ENCODE measurements around the gene EPHA1.
"Not testable (repeated sequence)": the region's sequence is repeated elsewhere in the genome, so short reads cannot be mapped to it uniquely, and the experiment has no call there.

The EPHA1 gene

DNA sequence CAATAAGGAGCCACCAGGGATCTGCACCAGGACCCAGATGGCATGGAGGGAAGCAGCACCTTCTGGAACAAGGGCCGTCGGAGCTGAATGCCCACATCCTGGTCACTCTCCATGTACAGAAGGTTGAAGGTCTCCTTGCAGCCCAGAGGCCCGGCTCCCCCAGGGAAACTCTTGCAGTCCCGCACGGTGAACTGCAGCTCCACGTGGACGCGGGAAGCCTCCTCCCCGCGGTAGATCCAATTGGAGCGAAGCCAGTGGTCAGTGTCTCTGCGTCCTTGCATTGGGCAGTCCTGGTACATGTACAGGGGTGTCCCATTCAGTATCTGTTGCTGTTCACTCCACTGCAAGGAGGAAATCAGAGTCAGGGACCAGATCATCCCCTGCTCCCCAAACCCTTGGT is 7.4 kb downstream of the EPHA1 start:
- no peak for DNase-seq

DNA sequence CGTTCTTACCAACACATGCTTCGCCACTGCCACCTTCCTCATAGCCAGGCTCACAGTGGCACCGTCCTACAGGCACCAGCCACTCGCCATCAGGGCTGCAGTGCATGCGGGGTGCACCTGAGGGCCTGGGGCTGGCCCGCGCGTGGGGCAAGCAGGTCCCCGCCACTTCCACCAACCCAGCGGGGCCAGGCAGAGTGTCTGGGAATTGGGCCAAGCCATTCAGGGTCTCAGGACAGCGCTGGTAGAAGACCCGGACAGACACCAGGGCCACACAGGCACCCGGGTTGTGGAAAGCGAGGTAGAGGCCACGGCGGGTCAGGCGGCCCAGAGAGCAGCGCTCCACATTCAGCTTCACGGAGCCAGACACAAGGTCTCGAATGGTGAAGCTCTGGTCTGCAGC is 9.0 kb downstream of the EPHA1 start:
- DNase-seq: no peak

DNA sequence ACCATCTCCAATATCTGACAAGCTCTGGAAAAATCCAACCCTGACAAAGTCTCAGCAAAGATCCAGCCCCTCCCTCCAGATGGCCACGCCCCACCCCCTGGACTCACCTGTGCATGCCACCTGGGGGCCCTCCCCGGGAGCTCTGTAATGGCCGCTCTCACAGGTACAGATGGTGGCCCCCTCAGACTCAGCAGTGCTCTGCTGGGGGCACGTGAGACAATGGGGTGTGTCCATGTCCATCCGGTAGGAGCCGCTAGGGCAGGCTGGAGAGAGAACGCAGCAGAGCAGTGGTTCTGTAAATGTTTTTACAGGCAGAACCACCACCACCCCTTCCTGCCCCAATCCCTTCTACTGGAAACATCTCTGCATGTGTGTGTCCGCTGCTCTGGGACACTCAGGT is 9.5 kb downstream of the EPHA1 start:
- no peak for DNase-seq

DNA sequence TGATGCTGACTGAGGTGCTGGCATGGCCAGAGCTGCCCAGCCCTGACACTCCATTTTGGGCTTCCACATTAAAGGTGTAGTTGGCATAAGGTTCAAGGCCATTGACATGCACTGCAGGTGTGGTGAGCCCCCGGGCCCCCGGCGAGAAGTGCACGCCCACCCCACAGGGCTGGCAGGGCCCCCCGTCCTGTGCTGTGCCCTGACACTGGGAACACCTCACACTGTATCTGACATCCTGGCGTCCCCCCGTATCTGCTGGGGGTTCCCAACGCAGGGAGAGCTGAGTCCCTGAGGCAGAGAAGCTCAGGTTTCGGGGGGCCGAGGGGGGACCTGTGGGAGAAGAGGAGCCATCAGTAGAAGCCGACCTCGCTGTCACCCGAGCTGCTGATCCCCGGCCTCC is 10.0 kb downstream of the EPHA1 start:
- DNase-seq: no peak

DNA sequence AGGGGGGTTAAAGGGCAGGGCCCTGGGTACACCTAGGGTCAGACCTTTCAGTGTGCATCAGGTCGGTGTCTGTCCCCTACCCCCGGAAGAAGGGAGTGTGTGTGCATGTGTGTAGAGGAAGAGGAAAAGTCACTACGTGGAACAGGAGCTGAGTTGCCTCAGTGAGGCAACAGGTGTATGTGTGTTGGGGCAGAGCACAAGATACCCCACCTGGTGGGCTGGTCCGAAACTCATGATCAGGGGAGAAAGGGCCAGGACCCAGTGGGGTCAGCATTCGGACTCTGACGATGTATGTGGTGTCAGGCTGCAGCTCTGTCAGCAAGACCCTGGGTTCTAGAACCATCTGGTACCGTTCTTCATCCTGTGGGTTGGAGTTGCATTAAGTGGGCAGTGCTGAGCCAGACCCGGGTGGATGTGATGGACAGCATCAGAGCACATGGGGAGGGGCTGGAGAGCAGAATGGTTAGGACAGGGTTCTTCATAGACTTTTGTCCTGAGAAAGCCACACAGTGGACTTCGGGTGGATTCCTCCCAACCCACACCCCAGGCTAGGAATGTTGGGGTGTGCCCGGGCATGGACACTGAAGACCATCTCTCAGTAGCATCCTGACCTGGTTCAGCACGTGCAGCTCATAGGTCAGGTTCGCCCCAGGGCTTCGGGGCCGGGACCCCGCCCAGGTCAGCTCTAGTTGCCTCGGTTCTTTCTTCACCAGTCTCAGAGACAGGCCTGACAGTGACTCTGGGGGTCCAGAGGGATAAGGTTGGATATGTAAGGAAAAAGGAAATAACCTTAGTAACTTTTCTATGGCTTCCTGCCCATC is 10.7 kb downstream of the EPHA1 start:
- DNase-seq: no peak

DNA sequence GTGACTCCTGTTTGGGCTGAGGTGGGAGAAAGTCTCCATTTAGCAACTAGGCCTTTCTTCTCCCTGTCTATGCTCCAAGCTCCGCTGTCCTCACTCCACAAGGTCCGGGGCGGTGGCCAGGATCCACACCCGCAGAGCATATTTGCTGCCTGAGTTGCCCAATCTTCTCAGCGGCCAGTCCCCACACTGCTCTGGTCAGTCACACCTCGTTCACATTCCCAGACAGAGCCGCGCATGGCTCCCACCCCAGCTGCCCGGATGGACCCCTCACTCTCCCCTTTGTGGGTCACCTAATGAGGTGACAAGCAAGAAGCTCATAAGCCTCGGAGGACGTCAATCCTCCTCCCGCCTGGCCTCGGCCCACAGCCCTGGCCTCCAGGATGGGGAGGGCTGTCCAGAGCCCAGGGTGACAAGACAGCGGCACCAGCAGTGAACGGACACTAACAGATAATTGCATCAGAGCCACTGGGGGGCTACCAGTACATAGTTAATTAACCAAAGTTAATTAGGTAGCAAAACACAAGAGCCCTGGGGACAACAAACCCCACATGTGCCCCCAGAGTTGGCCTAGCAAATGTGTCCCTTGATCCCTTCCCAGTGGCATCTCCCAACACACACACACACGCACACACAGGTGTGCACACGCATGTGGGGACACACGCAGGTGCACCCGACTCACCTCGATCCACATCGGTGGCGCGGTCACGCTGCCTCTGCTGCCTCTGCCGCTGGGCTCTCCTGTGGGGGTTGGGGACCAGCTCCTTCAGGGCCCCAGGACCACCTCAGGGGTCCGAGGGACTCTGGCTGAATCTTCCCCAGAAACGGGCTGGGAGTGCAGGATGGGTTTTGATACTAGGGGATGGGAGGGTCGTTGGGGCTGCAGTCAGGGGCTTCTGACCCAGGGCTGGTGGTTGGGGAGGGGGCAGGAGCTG is 11.8 kb downstream of the EPHA1 start:
- no peak for DNase-seq

DNA sequence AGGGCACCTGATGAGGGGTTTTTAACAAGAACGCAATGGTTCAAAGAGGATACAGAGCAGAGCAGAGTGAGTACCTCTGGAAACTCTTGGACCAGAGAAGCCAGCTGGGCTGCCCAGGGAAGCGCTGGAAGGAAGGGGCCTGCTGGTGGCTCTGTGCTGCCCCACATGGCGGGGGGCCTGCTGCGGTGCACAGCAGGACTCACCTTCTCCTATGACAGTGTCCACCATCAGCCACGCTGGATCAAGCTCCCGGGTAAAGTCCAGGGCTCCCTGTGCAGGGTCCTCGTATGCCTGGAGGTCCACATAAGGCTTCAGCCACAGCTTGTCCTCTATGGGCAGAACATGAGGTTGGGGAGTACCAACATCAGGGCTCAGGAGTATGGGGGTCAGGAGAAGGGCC is 12.5 kb downstream of the EPHA1 start:
- DNase-seq: no peak

DNA sequence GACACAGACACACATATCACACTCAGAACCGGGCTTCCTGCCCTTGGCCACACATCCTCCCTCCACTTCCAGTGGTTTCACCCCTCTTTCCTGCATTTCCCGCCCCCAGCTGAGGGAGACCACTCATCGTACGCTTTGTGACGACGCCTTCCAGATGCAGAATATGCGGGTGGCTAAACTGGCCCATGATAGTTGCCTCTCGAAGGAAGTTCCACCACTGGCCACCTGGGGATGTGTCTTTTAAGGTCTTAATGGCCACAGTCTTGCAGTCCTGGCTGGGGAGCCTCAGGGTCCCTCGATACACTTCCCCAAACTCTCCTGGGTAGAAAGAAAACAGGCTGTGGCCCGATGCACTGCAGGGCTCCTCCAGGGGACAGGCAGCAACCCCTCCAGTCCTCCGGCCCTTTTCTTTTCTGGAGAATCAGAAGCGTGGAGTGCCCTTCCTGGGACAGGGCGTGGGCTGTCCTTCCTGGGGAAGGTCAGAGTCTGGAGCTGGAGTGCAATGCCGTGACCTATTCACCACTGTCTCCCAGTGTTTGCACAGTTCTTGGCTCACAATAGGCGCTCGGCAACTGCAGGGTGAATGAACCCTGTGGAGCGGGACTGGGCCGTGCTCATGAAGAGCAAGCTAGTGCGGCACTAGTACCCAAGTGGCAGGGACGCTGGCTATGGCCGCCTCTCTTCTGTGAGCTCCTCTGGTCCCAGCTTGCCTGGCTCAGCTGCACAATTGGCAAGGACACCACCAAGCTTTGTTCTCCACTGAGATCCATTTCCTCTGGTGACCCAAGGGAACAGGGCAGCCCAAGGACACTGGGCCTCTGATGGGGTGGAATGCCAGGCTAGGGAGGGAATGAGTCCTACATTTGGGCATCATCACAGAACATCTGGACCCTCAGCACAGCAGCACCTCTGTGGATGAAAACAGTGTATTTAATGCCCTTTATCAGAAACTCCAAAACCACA is 13.2 kb downstream of the EPHA1 start:
- peak; percentile 39 for DNase-seq

DNA sequence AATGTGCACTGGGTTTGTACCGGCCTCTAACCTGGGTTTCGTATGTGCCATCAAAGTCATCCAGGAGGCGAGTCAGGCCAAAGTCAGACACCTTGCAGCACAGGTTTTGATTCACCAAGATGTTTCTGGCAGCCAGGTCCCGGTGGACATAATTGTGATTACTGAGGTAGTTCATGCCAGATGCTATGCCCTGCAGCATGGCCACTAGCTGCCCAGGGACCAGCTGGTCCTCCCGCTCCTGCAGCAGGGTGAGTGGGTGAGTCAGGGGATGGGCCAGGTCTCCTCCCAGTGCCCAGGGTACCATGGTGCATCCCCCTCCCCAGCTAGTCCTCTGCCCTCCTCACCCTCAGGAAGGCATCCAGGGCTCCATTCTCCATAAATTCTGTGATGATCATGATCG is 13.9 kb downstream of the EPHA1 start:
- DNase-seq: no peak

DNA sequence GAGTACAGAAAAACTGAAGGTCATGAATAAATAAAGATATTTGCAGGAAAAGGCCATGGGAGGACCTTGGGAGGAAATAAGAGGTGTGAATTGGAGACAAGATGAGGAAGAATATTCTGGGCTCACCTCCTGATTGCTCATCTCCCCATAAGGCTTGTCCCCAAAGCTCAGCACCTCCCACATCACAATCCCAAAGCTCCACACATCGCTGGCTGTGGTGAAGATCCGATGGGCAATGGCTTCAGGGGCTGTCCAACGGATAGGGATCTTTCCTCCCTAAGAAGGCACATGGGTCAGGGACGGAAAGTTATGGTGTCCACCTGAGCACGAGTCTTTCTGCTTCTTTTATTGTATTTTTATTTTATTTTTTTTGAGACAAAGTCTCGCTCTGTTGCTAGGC is 14.6 kb downstream of the EPHA1 start:
- DNase-seq: no peak

DNA sequence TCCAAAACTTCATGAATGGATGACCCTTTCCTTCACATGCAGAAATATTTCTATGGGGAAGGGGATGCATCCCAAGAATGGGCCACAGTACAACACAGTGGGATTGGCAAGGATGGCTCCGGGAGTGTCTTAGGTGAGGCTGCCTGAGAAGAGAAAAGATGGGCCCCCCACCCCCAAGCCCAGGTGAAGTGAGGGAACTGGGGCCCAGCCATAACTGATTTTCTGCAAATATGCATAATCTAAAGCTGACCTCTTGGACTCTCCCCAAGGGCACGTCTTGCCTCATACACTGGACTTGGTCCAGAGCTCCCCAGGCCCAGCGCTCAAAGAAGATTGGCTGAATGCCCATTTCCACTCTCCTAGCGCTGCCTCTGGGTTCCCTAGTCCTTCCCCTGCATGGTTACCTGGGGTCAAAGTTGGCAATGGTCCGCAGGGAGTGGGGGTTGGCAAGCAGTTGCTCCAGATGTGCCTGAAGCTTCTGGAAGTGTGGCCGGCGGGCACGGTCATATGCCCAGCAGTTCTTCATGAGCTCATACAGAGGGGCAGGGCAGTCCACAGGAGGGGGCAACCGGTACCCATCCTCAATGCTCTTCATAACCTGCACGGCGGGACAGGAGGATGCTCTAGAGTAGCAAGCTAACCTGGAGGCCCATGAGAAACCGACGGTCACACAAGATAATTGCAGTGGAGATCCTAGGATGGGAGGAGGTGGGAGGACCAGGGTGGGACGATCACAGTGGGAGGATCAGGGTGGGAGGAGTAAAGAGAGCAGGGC is 15.2 kb downstream of the EPHA1 start:
- no peak for DNase-seq

DNA sequence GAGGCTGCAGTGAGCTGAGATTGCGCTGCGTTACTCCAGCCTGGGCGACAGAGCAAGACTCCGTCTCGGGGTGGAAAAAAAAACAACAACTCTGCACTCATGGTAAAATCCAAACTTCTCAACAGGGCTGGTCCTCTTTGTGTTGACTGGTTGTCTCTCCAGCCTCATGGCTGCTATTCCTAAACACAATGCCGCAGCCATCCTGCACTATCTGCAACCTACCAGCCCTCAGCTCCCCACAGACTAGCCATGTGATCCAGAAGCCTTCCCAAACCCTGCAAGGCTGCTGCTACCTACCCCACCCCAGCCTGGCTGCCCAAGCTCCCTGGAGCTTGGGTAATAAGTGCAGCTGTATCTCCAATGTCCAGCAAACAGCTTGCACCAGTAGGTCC is 15.8 kb downstream of the EPHA1 start:
- DNase-seq: no peak

DNA sequence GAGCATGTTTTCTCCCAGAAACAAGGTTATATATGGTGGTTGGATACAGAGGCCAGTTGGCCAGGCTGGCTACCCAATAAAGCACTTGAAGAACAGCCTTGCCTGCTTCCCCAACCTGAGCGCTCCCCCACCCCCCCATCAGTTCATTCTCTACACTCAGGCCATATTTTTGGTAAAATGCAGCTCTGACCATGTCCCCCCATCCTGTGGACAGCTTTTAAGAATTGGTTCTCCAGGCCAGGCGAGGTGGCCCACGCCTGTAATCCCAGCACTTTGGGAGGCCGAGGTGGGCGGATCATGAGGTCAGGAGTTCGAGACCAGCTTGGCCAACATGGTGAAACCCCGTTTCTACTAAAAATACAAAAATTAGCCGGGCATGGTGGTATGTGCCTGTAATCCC is 16.2 kb downstream of the EPHA1 start:
- not testable (repeated sequence) for DNase-seq

DNA sequence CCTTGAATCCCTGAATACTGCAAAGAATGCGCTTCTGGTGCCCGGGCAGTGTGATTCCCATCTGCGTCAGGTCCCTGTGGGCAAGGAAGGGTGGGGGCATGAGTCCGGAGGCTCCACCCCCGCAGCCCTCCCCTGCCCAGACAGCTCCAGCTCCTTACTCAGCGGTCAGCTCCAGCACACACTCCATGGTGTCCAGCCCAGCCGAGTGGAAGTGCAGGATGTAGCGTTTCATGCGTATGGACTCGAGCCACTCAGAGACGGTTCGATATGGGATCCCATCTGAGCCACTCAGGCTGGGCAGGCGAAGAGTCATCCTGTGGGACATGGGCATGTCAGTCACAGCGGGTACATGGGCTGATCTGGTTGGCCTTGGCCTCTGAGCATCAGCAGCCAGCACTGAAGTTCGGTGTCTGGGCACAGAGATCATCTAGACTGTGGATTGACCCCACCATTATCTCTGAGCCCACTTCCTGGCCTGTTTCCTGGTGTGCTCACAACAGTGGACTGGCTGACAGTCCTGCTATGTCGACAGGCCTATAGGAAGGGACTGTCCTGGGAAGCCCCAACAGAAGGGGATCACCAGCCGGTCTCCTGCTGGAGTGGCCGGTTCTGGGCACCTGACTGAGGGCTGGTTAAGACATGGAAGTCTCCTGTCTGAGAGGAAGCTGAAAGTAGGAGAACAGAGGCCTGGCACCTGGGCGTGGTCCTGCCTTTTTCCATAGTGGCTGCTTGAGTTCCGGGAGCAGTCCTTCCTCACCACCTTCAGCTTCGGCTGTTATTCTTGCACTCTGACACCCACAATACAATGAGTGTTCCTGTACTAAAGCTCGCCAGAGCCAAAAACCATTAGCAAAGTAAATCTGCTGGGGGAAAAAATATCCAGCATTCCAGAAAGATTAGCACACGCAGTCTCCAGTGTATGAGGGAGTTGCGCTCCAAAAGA is 16.9 kb downstream of the EPHA1 start:
- DNase-seq: no peak

DNA sequence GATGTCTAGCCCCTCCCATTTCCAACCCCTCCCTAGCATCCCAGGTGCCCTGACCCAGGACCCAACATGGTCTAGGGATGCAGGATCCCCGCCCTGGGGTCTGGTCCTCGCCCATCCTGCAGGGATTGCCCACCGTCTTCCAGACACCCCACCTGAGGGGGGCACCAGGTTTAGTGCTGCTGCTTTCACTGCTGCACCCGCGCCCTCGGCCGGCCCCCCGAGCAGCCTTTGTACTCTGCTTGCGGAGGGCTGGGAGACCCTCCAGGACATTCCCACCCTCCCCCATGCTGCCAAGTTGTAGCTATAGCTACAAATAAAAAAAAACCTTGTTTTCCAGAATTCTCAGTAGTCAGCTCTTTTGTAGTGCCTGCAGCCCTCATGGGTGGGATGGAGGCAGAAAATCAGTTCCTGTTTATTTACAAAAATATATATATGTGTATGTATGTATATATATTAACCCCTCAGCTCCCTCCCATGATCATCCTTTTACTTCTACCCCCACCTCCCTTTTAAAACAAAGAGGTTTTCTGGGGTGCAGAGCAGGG is 17.8 kb downstream of the EPHA1 start:
- no peak for DNase-seq

DNA sequence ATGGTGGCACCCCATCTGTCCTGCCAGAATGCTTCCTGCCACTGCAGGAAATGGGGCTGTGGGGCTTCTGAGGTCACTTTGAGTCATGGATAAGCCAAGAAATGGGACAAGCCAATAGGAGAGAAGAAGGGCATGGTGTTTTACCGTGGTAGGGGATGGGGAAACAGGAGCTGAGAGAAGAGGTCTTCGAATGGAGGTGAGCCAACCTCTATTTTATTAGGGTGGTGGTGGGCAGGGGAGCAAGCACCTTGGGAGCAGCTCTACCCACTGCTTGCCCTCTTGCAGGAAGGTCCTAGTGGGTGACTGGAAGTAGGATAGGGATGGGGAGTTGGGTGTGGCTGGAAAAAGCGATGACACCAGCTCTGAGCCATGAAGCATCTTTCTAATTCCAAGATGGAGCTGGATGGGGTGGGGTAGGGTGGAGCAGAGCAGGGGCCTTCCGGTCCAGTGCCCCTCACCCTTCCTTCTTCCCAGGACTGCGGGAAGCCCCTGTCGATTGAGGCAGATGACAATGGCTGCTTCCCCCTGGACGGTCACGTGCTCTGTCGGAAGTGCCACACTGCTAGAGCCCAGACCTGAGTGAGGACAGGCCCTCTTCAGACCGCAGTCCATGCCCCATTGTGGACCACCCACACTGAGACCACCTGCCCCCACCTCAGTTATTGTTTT is 18.4 kb downstream of the EPHA1 start:
- DNase-seq: no peak

DNA sequence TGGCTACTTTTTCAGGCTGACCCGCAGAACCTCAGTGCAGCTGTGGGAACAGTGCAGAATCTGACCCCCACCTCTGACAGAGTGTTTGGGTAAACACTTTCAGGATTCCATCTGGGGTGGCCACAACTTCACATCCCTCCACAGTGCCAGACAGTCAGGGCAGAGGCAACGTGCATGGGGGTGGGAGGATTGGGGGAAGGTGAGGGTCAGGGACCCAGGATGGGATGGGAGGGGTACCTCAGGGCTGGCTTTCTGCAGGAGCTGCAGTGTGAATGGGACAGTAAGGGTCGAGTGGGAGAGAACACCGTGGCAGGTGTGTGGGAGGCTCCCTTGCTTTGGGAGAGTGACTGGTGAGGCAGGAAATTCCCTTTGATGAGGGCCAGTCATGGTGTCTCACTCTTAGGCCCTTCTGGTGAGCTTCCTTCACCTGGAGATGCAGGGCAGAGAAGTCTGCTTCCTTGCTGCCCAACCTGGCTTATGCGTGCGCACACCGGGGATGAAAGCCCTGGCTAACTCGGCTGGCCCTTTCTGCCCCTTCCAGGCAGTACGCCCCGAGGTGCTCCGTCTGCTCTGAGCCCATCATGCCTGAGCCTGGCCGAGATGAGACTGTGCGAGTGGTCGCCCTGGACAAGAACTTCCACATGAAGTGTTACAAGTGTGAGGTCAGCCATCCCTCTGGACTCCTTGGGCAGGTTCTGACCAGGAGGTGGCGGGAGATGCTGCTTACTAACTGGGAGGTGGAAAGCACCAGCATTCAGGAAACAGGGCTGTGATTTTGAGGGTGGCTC is 19.1 kb downstream of the EPHA1 start:
- no peak for DNase-seq

DNA sequence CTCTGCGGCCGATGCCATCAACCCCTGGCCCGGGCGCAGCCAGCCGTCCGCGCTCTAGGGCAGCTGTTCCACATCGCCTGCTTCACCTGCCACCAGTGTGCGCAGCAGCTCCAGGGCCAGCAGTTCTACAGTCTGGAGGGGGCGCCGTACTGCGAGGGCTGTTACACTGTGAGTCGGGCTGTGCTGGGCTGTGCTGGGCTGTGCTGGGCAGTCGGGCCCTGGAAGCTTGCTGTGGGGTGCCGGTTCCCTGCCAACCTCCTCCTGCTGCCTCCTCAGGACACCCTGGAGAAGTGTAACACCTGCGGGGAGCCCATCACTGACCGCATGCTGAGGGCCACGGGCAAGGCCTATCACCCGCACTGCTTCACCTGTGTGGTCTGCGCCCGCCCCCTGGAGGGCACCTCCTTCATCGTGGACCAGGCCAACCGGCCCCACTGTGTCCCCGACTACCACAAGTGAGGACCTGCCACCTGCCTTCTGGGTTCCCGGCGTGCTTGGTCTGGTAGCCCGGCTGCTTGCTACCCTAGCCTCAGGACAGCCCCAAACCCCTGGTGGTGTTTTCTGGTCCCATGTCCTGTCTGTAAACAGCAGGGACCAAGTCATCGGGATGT is 20.1 kb downstream of the EPHA1 start:
- DNase-seq: no peak

DNA sequence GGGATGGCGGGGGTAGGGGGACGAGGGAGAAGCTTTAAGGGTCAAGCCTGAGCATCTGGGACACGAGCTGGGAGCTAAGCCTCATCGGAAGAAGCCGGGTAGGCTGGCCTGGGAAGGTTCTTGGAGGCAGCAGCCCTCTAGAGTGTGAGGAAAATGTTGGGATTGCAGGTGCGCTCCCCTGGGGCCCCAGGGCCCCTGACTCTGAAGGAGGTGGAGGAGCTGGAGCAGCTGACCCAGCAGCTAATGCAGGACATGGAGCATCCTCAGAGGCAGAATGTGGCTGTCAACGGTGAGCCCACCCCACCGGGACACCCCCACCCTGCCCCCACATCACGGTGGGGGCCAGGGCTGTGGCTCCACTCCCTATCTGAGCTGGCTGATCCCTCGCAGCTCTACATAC is 20.6 kb downstream of the EPHA1 start:
- no peak for DNase-seq
